Hepatocyte (in vitro differentiated cells): ENCODE data around the gene FHOD3.

Source experiments
- CTCF ChIP-seq: fragments of 200-600 bp; sonication (generic); IDR thresholded peaks from 2 replicates; pipeline ENCODE4 v1.5.1; 2016; ENCODE audit warnings: antibody characterized with exemption, mild to moderate bottlenecking; ENCODE audit not compliant: poor library complexity
- EZH2 ChIP-seq: fragments of 200-600 bp; sonication (generic); IDR thresholded peaks from 2 replicates; pipeline ENCODE4 v1.6.1; 2016; ENCODE audit warnings: antibody characterized with exemption, mild to moderate bottlenecking, borderline replicate concordance
- EZH2phosphoT487 ChIP-seq: fragments of 200-600 bp; sonication (generic); IDR thresholded peaks from one replicate; pipeline ENCODE4 v1.6.1; 2018; ENCODE audit warnings: antibody characterized with exemption, mild to moderate bottlenecking, low read depth, moderate library complexity; ENCODE audit not compliant: unreplicated experiment, severe bottlenecking

DNA sequence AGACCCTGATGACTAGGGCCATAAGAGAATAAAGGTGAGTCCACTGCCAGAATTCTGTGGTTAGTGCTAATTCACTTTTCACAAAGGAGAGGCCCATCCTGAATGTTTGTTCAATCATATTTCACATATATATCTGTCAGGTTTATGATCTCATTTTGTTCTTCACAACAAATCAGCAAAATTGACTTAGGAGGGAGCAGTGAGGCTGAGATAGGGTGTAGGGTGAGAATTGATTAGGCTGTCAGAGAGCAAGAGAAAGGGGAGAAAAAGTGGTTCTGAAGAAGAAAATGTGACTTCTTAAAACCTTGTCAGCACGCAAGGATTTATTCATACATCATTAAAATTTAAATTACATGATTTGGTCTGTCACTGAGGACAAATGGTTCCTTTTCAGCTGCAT is 117.7 kb downstream of the FHOD3 start:
- TF ChIP-seq CTCF (no peak), EZH2 (no peak), EZH2phosphoT487 (no peak)
